ENCODE results near the gene TGFB1I1. TPM values are rescaled to one million over a fixed set of nuclear protein-coding genes. Genes with fewer than 3 reads are reported as not detected.

Gene TGFB1I1
- total and polyA plus RNA-seq, 2 experiments from 2014 or later: 4.1 to 4.2 TPM

DNA sequence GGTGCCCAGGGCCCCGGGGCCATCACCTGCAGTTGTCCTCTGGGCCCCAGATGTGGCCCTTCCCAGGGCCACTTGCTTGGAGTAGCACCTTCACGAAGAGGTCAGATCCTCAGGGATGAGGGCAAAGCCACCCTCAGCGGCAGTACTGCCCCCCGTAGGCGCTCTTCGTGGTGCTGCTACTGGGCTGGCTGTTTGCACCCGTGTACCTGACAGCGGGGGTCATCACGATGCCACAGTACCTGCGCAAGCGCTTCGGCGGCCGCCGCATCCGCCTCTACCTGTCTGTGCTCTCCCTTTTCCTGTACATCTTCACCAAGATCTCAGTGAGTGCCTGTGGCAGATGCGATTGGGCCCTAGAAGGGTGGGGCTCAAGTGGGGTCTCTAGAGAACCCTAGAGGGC, 13.6 kb downstream of the TGFB1I1 start (continued):
- TF ChIP-seq, protein P1, sequence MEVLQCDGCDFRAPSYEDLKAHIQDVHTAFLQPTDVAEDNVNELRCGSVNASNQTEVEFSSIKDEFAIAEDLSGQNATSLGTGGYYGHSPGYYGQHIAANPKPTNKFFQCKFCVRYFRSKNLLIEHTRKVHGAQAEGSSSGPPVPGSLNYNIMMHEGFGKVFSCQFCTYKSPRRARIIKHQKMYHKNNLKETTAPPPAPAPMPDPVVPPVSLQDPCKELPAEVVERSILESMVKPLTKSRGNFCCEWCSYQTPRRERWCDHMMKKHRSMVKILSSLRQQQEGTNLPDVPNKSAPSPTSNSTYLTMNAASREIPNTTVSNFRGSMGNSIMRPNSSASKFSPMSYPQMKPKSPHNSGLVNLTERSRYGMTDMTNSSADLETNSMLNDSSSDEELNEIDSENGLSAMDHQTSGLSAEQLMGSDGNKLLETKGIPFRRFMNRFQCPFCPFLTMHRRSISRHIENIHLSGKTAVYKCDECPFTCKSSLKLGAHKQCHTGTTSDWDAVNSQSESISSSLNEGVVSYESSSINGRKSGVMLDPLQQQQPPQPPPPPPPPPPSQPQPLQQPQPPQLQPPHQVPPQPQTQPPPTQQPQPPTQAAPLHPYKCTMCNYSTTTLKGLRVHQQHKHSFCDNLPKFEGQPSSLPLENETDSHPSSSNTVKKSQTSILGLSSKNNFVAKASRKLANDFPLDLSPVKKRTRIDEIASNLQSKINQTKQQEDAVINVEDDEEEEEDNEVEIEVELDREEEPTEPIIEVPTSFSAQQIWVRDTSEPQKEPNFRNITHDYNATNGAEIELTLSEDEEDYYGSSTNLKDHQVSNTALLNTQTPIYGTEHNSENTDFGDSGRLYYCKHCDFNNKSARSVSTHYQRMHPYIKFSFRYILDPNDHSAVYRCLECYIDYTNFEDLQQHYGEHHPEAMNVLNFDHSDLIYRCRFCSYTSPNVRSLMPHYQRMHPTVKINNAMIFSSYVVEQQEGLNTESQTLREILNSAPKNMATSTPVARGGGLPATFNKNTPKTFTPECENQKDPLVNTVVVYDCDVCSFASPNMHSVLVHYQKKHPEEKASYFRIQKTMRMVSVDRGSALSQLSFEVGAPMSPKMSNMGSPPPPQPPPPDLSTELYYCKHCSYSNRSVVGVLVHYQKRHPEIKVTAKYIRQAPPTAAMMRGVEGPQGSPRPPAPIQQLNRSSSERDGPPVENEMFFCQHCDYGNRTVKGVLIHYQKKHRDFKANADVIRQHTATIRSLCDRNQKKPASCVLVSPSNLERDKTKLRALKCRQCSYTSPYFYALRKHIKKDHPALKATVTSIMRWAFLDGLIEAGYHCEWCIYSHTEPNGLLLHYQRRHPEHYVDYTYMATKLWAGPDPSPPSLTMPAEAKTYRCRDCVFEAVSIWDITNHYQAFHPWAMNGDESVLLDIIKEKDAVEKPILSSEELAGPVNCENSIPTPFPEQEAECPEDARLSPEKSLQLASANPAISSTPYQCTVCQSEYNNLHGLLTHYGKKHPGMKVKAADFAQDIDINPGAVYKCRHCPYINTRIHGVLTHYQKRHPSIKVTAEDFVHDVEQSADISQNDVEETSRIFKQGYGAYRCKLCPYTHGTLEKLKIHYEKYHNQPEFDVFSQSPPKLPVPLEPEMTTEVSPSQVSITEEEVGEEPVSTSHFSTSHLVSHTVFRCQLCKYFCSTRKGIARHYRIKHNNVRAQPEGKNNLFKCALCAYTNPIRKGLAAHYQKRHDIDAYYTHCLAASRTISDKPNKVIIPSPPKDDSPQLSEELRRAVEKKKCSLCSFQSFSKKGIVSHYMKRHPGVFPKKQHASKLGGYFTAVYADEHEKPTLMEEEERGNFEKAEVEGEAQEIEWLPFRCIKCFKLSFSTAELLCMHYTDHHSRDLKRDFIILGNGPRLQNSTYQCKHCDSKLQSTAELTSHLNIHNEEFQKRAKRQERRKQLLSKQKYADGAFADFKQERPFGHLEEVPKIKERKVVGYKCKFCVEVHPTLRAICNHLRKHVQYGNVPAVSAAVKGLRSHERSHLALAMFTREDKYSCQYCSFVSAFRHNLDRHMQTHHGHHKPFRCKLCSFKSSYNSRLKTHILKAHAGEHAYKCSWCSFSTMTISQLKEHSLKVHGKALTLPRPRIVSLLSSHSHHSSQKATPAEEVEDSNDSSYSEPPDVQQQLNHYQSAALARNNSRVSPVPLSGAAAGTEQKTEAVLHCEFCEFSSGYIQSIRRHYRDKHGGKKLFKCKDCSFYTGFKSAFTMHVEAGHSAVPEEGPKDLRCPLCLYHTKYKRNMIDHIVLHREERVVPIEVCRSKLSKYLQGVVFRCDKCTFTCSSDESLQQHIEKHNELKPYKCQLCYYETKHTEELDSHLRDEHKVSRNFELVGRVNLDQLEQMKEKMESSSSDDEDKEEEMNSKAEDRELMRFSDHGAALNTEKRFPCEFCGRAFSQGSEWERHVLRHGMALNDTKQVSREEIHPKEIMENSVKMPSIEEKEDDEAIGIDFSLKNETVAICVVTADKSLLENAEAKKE (CRISPR knock-in tag; IDR thresholded peaks at IDR 0.05): no peak
- TF ChIP-seq JUNB (IDR thresholded peaks at IDR 0.05; ENCODE audit: unreplicated experiment) (no peak), STAT1 (IDR thresholded peaks at IDR 0.05; ENCODE audit: unreplicated experiment) (no peak), CREB1 (CRISPR knock-in tag; IDR thresholded peaks at IDR 0.05; ENCODE audit: low read depth) (no peak)

DNA sequence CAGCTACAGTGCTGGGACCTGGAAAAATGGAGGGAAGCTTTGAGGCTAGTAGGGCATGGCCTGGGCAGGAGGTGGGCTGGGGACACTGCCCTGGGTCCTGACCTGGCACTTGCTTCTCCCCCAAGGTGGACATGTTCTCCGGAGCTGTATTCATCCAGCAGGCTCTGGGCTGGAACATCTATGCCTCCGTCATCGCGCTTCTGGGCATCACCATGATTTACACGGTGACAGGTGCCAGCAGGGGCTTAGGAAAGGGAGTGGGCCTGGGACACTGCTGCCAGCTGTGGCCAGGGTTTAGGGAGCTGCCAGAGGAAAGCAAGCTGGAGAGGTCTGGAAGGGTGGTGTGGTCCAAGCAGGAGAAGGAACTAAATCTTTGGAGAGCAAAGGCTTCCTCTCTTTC, 14.1 kb downstream of the TGFB1I1 start:
- Histone ChIP-seq H4K20me1 (replicated peaks; ENCODE audit: insufficient read depth) (no peaks in the 10 kb centered on the region), H3K4me2 (no peak overlapping the region), H3K79me2 (replicated peaks; ENCODE audit: insufficient read depth) (no peaks in the 10 kb centered on the region), H2AFZ (no peak overlapping the region), H3K9me2 (ENCODE audit: insufficient read depth) (no peaks in the 10 kb centered on the region), H3K4me3 (no peak overlapping the region), H3K27ac (ENCODE audit: low read depth) (no peak overlapping the region), H3F3A (replicated peaks; ENCODE audit: low read depth) (no peaks in the 10 kb centered on the region), H3K27me3 (ENCODE audit: insufficient read depth) (peaks cover 75% of the 10 kb centered on the region), H3K36me3 (ENCODE audit: insufficient read depth) (no peaks in the 10 kb centered on the region), H3K4me1 (ENCODE audit: insufficient read depth) (no peaks in the 10 kb centered on the region; the same call in 1 of the 2 replicates)
- Mint-ChIP-seq H3K4me3 (peak overlapping the region; percentile 22; the same call in 2 of the 3 replicates), H3K4me1 (peaks cover 17% of the 10 kb centered on the region; the same call in 2 of the 3 replicates), H3K27me3 (ENCODE audit: insufficient read depth, low read depth, poor library complexity) (peaks cover 61% of the 10 kb centered on the region), H3K9me3 (no peaks in the 10 kb centered on the region), H3K27ac (no peak overlapping the region), H3K36me3 (ENCODE audit: low read depth) (peaks cover 11% of the 10 kb centered on the region; the same call in 2 of the 3 replicates)
- DNase-seq (ENCODE audit: low spot score): no peak
- no peak for ATAC-seq
- TF ChIP-seq EZH2phosphoT487 (IDR thresholded peaks at IDR 0.05; ENCODE audit: unreplicated experiment) (no peak), NANOG (IDR thresholded peaks at IDR 0.05; ENCODE audit: borderline replicate concordance) (no peak), STAT1 (IDR thresholded peaks at IDR 0.05; ENCODE audit: unreplicated experiment) (no peak), JUNB (IDR thresholded peaks at IDR 0.05; ENCODE audit: unreplicated experiment) (no peak), POLR2AphosphoS5 (IDR thresholded peaks at IDR 0.05; ENCODE audit: low read depth) (no peak), ZNF114 (CRISPR knock-in tag; IDR thresholded peaks at IDR 0.05) (no peak)
- TF ChIP-seq, protein P2, sequence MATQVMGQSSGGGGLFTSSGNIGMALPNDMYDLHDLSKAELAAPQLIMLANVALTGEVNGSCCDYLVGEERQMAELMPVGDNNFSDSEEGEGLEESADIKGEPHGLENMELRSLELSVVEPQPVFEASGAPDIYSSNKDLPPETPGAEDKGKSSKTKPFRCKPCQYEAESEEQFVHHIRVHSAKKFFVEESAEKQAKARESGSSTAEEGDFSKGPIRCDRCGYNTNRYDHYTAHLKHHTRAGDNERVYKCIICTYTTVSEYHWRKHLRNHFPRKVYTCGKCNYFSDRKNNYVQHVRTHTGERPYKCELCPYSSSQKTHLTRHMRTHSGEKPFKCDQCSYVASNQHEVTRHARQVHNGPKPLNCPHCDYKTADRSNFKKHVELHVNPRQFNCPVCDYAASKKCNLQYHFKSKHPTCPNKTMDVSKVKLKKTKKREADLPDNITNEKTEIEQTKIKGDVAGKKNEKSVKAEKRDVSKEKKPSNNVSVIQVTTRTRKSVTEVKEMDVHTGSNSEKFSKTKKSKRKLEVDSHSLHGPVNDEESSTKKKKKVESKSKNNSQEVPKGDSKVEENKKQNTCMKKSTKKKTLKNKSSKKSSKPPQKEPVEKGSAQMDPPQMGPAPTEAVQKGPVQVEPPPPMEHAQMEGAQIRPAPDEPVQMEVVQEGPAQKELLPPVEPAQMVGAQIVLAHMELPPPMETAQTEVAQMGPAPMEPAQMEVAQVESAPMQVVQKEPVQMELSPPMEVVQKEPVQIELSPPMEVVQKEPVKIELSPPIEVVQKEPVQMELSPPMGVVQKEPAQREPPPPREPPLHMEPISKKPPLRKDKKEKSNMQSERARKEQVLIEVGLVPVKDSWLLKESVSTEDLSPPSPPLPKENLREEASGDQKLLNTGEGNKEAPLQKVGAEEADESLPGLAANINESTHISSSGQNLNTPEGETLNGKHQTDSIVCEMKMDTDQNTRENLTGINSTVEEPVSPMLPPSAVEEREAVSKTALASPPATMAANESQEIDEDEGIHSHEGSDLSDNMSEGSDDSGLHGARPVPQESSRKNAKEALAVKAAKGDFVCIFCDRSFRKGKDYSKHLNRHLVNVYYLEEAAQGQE (IDR thresholded peaks at IDR 0.05; ENCODE audit: unreplicated experiment): no peak
- TF ChIP-seq, protein P3, sequence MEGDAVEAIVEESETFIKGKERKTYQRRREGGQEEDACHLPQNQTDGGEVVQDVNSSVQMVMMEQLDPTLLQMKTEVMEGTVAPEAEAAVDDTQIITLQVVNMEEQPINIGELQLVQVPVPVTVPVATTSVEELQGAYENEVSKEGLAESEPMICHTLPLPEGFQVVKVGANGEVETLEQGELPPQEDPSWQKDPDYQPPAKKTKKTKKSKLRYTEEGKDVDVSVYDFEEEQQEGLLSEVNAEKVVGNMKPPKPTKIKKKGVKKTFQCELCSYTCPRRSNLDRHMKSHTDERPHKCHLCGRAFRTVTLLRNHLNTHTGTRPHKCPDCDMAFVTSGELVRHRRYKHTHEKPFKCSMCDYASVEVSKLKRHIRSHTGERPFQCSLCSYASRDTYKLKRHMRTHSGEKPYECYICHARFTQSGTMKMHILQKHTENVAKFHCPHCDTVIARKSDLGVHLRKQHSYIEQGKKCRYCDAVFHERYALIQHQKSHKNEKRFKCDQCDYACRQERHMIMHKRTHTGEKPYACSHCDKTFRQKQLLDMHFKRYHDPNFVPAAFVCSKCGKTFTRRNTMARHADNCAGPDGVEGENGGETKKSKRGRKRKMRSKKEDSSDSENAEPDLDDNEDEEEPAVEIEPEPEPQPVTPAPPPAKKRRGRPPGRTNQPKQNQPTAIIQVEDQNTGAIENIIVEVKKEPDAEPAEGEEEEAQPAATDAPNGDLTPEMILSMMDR (conservative IDR thresholded peaks at IDR 0.05; ENCODE audit: low read depth in 2 of 2): no peak

All from GM23338 (cell line).